GM18867 (cell line): ENCODE data around the gene OR8B8.
"Not testable (repeated sequence)": the region's sequence is repeated elsewhere in the genome, so short reads cannot be mapped to it uniquely, and the experiment has no call there.

ENCODE experiments used
- ATAC-seq: cut with Tn5 transposase; IDR thresholded peaks from one replicate; pipeline ENCODE4 v1.9.1; 2021; ENCODE audit warnings: mild to moderate bottlenecking, moderate library complexity; ENCODE audit not compliant: unreplicated experiment

The OR8B8 gene

DNA sequence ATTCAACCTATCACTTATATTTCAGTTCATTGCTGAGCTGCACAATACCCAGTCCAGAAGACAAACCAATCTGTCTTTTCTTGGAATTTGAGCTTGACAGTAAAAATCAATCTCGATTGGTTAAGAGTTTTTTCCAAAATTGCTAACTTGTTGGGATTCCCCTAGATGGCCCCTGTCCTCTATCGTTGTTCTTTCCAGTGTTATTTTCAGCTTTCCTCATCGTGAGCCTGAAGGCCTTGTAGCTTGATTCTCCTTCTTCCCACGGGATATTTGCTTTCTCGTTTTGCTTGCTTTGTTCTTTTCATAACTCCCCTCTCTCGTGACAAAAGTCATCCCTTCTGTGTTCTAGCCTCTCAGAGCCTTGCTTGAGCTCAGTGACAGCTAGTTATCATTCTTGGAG is 3.1 kb downstream of the OR8B8 start:
- no peak for ATAC-seq

DNA sequence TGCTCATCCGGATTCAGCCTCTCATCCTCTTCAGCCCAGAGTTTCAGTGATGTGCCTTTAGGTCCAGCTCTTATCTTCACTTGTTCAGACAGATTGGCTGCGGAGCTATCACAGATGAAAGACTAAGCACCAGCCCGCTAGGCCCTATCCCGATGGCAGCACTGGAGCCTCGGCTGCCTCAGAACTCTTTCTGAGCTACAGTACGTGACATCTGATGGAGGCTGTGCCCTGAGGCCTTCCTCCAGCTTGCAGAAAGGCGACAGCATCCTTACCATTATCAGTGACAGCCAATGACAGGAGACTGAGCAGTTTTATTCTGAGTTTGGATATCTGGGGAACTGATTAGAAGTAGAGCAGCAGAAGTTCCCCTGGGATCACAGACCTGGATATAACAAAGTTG is 4.0 kb downstream of the OR8B8 start:
- no peak for ATAC-seq

DNA sequence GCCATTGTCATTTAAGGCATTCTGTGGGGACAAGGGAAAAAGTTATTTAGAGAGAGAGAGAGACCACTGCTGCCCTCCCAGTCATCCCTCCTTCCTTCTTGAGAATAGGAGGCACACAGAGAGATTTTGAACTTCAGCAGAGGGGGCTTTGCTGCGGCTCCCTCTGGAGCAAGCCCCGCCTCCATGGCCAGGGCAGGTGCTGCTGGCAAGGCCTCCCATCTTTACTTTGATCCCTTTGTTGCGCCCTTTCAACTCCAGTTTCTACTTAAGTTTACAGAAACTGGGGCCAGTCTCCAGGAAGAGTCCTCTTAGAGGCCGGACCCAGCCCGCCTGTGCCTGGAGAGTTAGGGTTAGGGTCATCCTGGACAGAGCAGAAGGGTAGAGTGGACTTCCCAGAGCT is 4.4 kb downstream of the OR8B8 start:
- ATAC-seq: no peak

DNA sequence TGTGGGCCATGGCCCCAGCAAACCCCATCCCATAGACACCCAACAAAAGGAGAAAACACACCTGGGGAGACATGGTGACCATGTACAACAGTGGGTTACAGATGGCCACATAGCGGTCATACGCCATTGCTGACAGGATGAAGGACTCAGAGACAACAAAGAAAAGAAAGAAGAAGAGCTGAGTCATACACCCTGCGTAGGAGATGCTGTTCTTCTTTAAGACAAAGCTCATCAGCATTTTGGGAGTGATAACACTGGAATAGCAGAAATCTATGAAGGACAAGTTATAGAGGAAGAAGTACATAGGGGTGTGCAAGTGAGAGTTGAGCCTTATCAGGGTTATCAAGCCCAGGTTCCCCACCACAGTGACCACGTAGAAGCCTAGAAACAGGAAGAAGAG is 4.9 kb downstream of the OR8B8 start:
- ATAC-seq: no peak

DNA sequence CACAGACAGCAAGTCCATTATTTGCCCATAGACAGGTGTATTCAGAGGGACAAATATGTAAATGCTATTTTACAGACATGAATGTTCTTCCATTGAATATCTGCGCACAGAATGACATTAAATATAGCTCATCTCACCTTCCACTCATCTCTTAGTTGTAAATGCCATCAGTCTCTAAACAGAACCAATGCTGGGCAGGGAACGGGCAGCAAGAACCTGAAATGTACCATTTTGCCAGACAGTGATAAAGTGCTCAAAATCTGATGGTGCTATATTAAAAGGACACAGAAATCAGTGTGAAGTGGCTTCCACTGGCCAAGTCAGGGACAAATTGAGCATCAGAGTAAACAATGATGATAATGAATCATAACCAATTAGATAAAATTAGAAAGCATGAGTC is 10.8 kb downstream of the OR8B8 start:
- no peak for ATAC-seq

DNA sequence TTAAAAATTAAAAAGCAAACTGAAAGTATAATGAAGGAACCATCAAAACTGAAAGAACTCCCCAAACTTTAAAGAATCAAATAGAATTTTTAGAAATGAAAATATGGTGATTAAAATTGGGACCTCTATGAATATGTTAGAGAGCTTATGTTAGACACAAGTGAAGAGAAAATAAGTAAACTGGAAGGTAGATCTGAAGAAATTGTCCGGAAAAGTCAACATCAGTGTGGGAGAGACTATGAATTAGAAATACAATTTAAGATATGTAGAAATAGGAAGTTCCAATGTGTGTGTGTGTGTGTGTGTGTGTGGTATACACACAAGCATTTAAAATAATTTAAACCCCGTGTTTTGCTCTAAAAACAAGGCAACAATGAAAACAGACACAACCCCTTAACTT is 15.9 kb downstream of the OR8B8 start:
- no peak for ATAC-seq

DNA sequence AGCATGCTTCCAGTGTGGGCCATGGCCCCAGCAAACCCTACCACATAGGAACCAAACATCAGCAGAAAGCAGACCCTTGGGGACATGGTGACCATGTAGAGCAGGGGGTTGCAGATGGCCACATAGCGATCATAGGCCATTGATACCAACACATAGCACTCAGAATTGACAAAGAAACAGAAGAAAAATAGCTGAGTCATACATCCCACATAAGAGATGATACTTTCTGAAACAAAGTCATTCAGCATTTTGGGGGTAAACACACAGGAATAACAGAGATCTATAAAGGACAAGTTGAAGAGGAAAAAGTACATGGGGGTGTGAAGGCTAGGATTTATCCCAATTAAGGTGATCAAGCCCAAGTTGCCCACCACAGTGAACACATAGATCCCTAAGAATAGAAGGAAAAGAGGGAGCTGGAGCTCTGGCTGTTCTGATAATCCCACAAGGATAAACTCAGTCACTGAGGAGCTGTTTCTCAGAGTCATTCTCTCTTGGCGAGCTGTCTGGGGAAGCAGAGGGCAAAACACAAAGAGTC is 21.0 kb downstream of the OR8B8 start, which contains the start of gene OR8B4:
OR8B4 (minus strand) TSS at position 488 of the 538 bp plus-strand sequence; CDS start at position 488, 0 bp downstream.
- ATAC-seq: no peak

DNA sequence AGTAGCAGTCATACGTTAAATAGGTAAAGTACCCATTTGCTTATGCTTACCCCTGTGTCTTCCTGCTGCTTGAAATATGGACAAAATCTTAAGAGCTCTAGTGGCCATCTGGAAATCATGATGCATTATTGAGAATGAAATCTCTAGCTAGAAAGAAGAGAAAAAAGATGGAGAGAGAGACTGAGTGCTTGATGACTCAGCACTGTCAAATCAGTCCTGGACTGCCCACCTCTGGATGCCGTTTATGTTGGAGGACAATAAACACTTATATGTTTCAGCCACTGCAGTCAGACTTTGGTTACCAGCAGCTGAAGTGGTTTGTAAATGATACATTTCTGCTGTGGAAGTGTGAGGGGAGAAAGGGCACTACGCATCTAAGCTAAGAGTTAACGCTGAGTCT is 24.5 kb downstream of the OR8B8 start:
- no peak for ATAC-seq

DNA sequence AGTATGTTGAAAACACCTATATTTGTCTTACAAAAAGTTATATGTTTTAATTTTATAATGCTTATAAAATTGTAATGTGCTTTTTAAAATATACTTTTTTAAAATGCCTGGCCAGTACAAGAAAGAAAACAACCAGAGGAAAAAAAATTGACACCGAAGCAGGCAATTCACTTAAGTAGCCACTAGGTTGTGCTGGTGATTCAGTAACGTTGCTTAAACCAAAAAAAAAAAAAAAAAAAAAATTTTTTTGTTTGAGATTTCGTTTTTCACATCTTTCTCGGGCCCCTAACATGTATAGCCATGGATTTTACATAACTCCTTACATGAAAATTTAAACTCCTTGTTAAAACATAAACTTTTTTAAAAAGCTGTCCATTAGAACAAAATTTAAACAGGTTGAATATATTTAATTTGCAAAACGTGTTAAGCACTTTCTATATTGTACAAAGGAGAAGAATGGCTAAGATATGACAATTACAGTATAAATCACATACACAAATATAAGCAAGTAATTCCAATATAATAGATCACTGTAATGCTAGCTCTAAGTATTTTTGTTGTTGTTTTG is 30.1 kb downstream of the OR8B8 start:
- peak; percentile 65 for ATAC-seq

DNA sequence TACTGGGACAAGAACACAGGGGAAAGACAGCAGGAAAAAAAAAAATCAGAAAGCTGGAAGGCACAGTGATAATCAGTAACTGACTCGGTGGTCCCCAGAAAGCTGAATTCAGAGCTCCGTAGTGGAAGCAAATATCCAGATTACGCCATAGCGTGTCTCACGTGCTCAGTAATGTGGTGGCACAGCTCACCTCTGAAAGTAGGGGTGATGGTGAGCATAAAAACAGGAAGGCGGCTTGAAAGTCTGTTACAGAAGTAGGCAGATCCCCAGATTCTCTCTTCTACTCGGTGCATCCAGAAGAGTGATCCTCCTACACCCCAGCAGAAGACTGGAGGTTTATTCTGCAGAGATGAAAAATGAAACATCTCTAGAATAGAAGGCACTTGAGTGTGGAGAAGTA is 35.6 kb downstream of the OR8B8 start:
- ATAC-seq: no peak

DNA sequence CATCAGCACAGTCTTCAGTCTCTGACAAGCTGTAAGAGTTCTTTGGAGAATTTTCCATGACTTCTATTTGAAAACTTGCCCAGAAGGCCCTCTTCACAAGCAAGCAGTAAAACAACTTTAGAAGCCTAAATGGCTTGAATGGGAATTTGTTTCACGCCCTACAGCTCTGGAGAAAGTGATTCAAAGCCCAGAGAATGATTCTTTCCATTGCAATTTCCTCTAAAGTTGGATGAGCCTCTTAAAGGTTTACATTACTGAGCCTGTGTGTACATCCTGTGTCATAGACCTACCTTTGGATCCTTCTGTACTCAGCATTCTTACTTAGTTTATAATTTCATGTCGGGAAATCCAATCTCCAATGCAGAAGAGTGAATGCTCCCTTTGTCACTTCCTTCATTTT is 39.9 kb downstream of the OR8B8 start:
- ATAC-seq: no peak

DNA sequence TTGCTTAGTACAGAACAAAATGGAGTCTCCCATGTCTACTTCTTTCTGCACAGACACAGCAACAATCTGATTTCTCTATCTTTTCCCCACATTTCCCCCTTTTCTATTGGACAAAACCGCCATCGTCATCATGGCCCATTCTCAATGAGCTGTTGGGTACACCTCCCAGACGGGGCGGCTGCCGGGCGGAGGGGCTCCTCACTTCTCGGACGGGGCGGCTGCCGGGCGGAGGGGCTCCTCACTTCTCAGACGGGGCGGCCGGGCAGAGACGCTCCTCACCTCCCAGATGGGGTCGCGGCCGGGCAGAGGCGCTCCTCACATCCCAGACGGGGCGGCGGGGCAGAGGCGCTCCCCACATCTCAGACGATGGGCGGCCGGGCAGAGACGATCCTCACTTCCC is 42.3 kb downstream of the OR8B8 start:
- ATAC-seq: not testable (repeated sequence)

DNA sequence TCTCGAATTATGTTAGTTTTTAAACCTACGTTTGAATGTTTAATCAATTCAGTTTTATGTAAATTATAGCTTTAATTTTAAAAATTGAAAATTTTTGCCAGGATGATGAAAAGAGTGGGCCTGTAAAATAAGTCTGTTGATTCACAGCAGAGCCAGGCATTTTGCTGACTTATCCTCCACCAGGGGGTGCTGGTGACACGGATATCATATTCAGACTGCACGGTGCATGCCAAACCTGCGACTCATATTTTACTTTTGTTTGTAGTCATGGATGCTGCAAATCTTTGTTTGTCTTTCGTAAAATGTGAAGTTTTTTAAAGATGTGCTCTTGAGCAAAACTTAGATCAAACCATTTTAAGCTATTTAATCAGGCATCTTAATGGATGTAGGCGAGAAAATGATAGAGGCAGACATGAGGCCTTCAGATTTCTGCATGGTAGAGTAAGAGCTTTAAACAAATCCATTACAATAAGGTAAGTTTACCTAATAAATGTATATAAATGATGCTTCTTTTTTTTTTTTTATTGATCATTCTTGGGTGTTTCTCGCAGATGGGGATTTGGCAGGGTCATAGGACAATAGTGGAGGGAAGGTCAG is 43.1 kb downstream of the OR8B8 start:
- ATAC-seq: peak; percentile 95

DNA sequence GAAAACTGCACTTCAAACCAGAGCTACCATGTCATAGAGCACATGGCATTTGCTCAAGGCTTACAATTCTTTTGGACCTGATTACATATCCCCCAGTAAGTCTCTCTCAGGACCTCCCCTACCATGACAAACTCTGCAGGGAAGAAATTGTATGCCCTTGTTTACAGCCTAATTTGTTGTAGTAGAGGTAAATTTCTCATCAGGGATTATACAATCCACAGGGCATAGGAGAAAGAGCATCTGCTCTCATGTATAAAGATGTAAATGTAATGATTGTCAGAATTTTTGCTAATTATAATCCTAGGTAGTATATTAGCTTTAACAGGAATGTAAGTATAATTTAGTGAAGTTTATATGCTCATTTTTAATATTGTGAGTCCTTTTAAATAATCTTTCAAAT is 46.6 kb downstream of the OR8B8 start, which contains the start of gene OR8B3:
OR8B3 (minus strand) TSS at position 101 of the 400 bp plus-strand sequence. CDS start 1,673 bp downstream, outside the sequence.
- ATAC-seq: no peak

DNA sequence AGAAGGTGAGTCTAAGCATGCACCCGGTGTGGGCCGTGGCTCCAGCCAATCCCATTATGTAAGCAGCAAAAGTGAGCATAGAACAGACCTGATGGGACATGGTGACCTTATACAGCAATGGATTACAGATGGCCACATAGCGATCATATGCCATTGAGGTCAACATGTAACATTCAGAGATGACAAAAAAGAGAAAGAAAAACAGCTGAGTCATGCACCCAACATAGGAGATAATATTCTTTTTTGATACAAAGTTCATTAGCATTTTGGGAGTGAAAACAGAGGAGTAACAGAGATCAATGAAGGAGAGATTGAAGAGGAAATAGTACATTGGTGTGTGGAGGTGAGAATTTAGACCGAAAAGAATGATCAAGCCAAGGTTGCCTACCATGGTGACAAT is 48.6 kb downstream of the OR8B8 start:
- ATAC-seq: not testable (repeated sequence)

DNA sequence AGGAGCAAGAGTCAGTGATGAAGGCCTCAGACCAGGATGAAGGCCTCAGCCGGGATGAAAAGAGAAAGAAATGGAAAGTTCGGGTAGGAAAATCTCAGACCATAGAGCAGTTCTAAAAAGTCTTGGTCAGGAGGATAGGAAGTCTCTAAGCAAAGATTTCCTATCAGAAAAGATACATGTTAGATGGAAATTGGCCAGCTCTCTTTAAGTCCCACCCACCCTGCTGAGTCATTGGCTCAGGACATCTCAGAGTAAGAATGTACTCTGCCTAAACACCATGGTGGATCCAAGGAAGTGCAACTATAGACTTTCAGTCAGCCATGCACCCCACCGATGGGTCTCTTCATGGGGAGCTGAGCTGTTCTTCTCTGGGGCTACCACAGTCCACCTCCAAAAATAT is 51.1 kb downstream of the OR8B8 start:
- ATAC-seq: no peak
